IMR-90 (cell line): ENCODE data around the gene CCDC150. TPM values are rescaled to one million over a fixed set of nuclear protein-coding genes. Genes with fewer than 3 reads are reported as not detected.

Experiments used
- ATAC-seq: fragments of 200-7000 bp; cut with Tn5 transposase; 2 replicates; pipeline ENCODE4 v1.9.1; 2020; ENCODE audit warnings: low read depth, mild to moderate bottlenecking, moderate library complexity
- BruUV-seq: library from RNA; stranded (reverse); fragments of 400-500 nt; replicated peaks from 2 replicates; lab custom pipeline; 2021; lab: Mats Ljungman, UMichigan
- CTCF ChIA-PET: fragments of 300-600 bp; formaldehyde crosslinking; extraction: SDS; loops from one replicate; lab custom pipeline; 2021; ENCODE audit warnings: antibody characterized with exemption; lab: Yijun Ruan, JAX
- POLR2A ChIA-PET: fragments of 300-600 bp; sonication (Branson Sonifier 250); formaldehyde crosslinking; loops from one replicate; lab custom pipeline; 2022; ENCODE audit warnings: antibody characterized with exemption; ENCODE audit not compliant: unreplicated experiment; lab: Charles Lee
- DNase-seq: peaks from one replicate; pipeline ENCODE4 v3.0.0; 2013
- H2AFZ ChIP-seq: replicated peaks from 2 replicates; pipeline ENCODE3; 2013; ENCODE audit warnings: low read length, mild to moderate bottlenecking; ENCODE audit not compliant: poor library complexity
- H2AK5ac ChIP-seq: 2 replicates; pipeline ENCODE4 v1.6.1; 2013; ENCODE audit warnings: low read depth, low read length, inconsistent platforms
- H2AK9ac ChIP-seq: replicated peaks from 2 replicates; pipeline ENCODE3; 2013; ENCODE audit warnings: mild to moderate bottlenecking, low read depth, low read length, moderate library complexity; ENCODE audit not compliant: poor library complexity
- H2BK120ac ChIP-seq: 2 replicates; pipeline ENCODE4 v1.6.1; 2013; ENCODE audit warnings: low read depth, low read length, inconsistent platforms
- H2BK15ac ChIP-seq: 3 replicates; pipeline ENCODE4 v1.6.1; 2013; ENCODE audit warnings: low read depth, low read length, inconsistent platforms
- H2BK20ac ChIP-seq: 2 replicates; pipeline ENCODE4 v1.6.1; 2013; ENCODE audit warnings: low read depth, mild to moderate bottlenecking, inconsistent platforms, low read length, moderate library complexity
- H2BK5ac ChIP-seq: 2 replicates; pipeline ENCODE4 v1.6.1; 2013; ENCODE audit warnings: mild to moderate bottlenecking, low read depth, low read length, inconsistent platforms; ENCODE audit not compliant: poor library complexity, severe bottlenecking
- H3K14ac ChIP-seq: replicated peaks from 2 replicates; pipeline ENCODE4 v1.6.1; 2013; ENCODE audit warnings: low read depth, low read length, inconsistent platforms
- H3K18ac ChIP-seq: 2 replicates; pipeline ENCODE4 v1.6.1; 2013; ENCODE audit warnings: low read depth, low read length, control low read depth
- H3K23ac ChIP-seq: 2 replicates; pipeline ENCODE4 v1.6.1; 2013; ENCODE audit warnings: low read depth, low read length, inconsistent platforms
- H3K27ac ChIP-seq: 2 replicates; pipeline ENCODE4 v1.5.1; 2013; ENCODE audit warnings: mild to moderate bottlenecking, control low read depth, low read length; ENCODE audit not compliant: insufficient read depth
- H3K27me3 ChIP-seq: 2 replicates; pipeline ENCODE4 v1.6.1; 2013; ENCODE audit warnings: low read length; ENCODE audit not compliant: control insufficient read depth, insufficient read depth
- H3K36me3 ChIP-seq: 2 replicates; pipeline ENCODE4 v1.6.1; 2013; ENCODE audit warnings: low read length, mixed read lengths; ENCODE audit not compliant: control insufficient read depth, insufficient read depth
- H3K4ac ChIP-seq: 2 replicates; pipeline ENCODE4 v1.6.1; 2013; ENCODE audit warnings: low read depth, low read length, inconsistent platforms
- H3K4me1 ChIP-seq: 2 replicates; pipeline ENCODE4 v1.6.1; 2013; ENCODE audit warnings: low read length, mixed read lengths; ENCODE audit not compliant: control insufficient read depth, insufficient read depth
- H3K4me2 ChIP-seq: 2 replicates; pipeline ENCODE4 v1.6.1; 2013; ENCODE audit warnings: low read depth, mild to moderate bottlenecking, control low read depth, low read length, moderate library complexity
- H3K4me3 ChIP-seq: 2 replicates; pipeline ENCODE4 v1.5.1; 2013; ENCODE audit warnings: low read depth, mild to moderate bottlenecking, control low read depth, low read length, moderate library complexity; ENCODE audit not compliant: insufficient read depth
- H3K56ac ChIP-seq: 2 replicates; pipeline ENCODE4 v1.6.1; 2013; ENCODE audit warnings: low read length, inconsistent platforms; ENCODE audit not compliant: insufficient read depth; ENCODE audit errors: extremely low read depth
- H3K79me1 ChIP-seq, 2 experiments: 2 replicates each; pipeline ENCODE4 v1.6.1; 2013; ENCODE audit warnings: low read length in 2 of 2, inconsistent platforms in 1 of 2, low read depth in 1 of 2
- H3K9ac ChIP-seq: 2 replicates; pipeline ENCODE4 v1.6.1; 2013; ENCODE audit warnings: low read depth, low read length, control low read depth
- H3K9me1 ChIP-seq: 2 replicates; pipeline ENCODE4 v1.6.1; 2013; ENCODE audit warnings: low read length, inconsistent platforms; ENCODE audit not compliant: insufficient read depth
- H3K9me3 ChIP-seq: 2 replicates; pipeline ENCODE4 v1.6.1; 2013; ENCODE audit warnings: low read length; ENCODE audit not compliant: control insufficient read depth, insufficient read depth
- H4K20me1 ChIP-seq: 2 replicates; pipeline ENCODE4 v1.6.1; 2013; ENCODE audit warnings: low read length, inconsistent platforms; ENCODE audit not compliant: insufficient read depth
- H4K5ac ChIP-seq: 2 replicates; pipeline ENCODE4 v1.6.1; 2013; ENCODE audit warnings: mild to moderate bottlenecking, low read depth, low read length, control low read depth
- H4K8ac ChIP-seq, 2 experiments: 2 replicates each; pipeline ENCODE4 v1.6.1; 2013; ENCODE audit warnings: low read depth in 2 of 2, low read length in 2 of 2, control low read depth in 1 of 2, inconsistent platforms in 1 of 2
- H4K91ac ChIP-seq: 2 replicates; pipeline ENCODE4 v1.6.1; 2013; ENCODE audit warnings: low read depth, low read length, inconsistent platforms; ENCODE audit not compliant: insufficient read depth
- FOS ChIP-seq: fragments of 150-350 bp; IDR thresholded peaks from 2 replicates; pipeline ENCODE4 v1.6.1; 2016; ENCODE audit warnings: low read depth, low read length
- MAFK ChIP-seq: IDR thresholded peaks from 2 replicates; pipeline ENCODE4 v1.6.1; 2012; ENCODE audit warnings: low read depth, low read length, improper control_type of control experiment
- MAZ ChIP-seq: IDR thresholded peaks from 2 replicates; pipeline ENCODE4 v1.6.1; 2012; ENCODE audit warnings: low read depth, mild to moderate bottlenecking, low read length, improper control_type of control experiment, moderate library complexity, borderline replicate concordance
- RAD21 ChIP-seq: IDR thresholded peaks from 2 replicates; pipeline ENCODE4 v1.6.1; 2012; ENCODE audit warnings: low read length, improper control_type of control experiment
- RCOR1 ChIP-seq: IDR thresholded peaks from 2 replicates; pipeline ENCODE4 v1.6.1; 2012; ENCODE audit warnings: mild to moderate bottlenecking, low read length, improper control_type of control experiment; ENCODE audit not compliant: insufficient replicate concordance
- WGBS, 2 experiments: methylation state at CpG; one replicate each; pipeline versions ENCODE4 v1.1.5 to v1.1.7; 2013; ENCODE audit warnings: missing lambda C conversion rate in 2 of 2; ENCODE audit not compliant: insufficient read length in 1 of 2; ENCODE audit errors: extremely low coverage in 2 of 2; 5-methylcytosine and 5-hydroxymethylcytosine counted together
- dilution Hi-C: fragments of 300-500 bp; cut with HindIII; formaldehyde crosslinking; loops from one replicate; pipeline ENCODE4 v1.14.3; 2018; ENCODE audit warnings: low sequenced_read_pairs; ENCODE audit not compliant: unreplicated experiment
- in situ Hi-C: fragments of 300-500 bp; cut with MboI; formaldehyde crosslinking; loops from 3 replicates; pipeline ENCODE4 v1.14.3; 2019; ENCODE audit warnings: low sequenced_read_pairs, inconsistent platforms, mixed read lengths
- intact Hi-C: fragments of 100-400 bp; cut with micrococcal nuclease; formaldehyde crosslinking; loops from 2 replicates; pipeline ENCODE4 v1.10.0; 2022
- polyA plus RNA-seq, 3 experiments: library from polyadenylated mRNA; depleted of rRNA; stranded (reverse); fragments of >200 nt; gene quantifications; 2 replicates each; pipeline ENCODE4 v1.2.3, GENCODE V29; 2012; ENCODE audit warnings: low replicate concordance in 1 of 3
- total RNA-seq: library from RNA; depleted of rRNA; stranded (reverse); fragments of >200 nt; gene quantifications from 2 replicates; pipeline ENCODE4 v1.2.3, GENCODE V29; 2012

CCDC150 gene
- total and polyA plus RNA-seq, 2 of the 4 experiments (the other 2 are of a cell fraction): 3.8 to 4.3 TPM

DNA sequence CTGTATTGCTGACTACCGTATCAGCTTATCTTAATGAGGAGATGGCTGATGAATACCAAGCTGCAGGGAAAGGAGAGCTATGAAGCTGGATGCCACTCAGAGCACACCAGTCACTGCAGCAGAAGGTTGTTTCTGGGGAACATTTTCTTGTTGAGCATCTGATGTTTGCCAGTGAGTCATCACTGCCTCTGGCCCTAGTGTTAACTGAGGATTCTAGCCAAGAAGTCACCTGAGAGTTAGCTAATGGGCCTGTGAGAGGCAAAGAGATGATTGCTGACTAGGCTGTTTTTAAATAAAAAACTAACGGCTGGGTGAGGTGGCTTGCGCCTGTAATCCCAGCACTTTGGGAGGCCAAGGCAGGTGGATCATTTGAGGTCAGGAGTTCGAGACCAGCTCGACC lies 37.9 kb downstream of the CCDC150 start:
- no peak overlapping the region for H2BK20ac ChIP-seq
- H3K18ac ChIP-seq: no peak overlapping the region
- CTCF ChIA-PET: no interaction called here
- no peak overlapping the region for H2BK5ac ChIP-seq
- intact Hi-C loops (no loop called here), dilution Hi-C loops (no loop called here), in situ Hi-C loops (no loop called here)
- H2AK9ac ChIP-seq: no peak overlapping the region
- H3K4me3 ChIP-seq: no peak overlapping the region
- no peaks in the 10 kb centered on the region for H4K20me1 ChIP-seq
- H2AFZ ChIP-seq: no peak overlapping the region
- H3K4me2 ChIP-seq: no peak overlapping the region
- no peak overlapping the region for H3K14ac ChIP-seq
- no peaks in the 10 kb centered on the region for H3K9me3 ChIP-seq
- no CpG with 5 or more reads among the region's 5 CpGs for WGBS, 2 experiments
- no peaks in the 10 kb centered on the region for H3K36me3 ChIP-seq
- TF ChIP-seq MAFK (peak; percentile 93), FOS (0 out of 2 replicates have a peak, but pooled peaks have one; percentile 16), RCOR1 (no peak), RAD21 (no peak), MAZ (no peak)
- no peak overlapping the region for H3K23ac ChIP-seq
- peak; percentile 69 for ATAC-seq
- no peak overlapping the region for H3K27ac ChIP-seq
- no peak overlapping the region for H4K5ac ChIP-seq
- H3K4me1 ChIP-seq: no peaks in the 10 kb centered on the region
- no peaks in the 10 kb centered on the region for H3K79me1 ChIP-seq
- H3K9me1 ChIP-seq: no peaks in the 10 kb centered on the region
- no peak overlapping the region for H3K9ac ChIP-seq
- H3K56ac ChIP-seq: no peak overlapping the region
- no peak overlapping the region for H4K91ac ChIP-seq
- H2AK5ac ChIP-seq: no peak overlapping the region
- H2BK15ac ChIP-seq: no peak overlapping the region
- H3K27me3 ChIP-seq: no peaks in the 10 kb centered on the region
- H4K8ac ChIP-seq: no peak overlapping the region
- DNase-seq: peak; percentile 77
- H2BK120ac ChIP-seq: no peak overlapping the region
- POLR2A ChIA-PET: no interaction called here
- BruUV-seq: no TSS peak
- no peak overlapping the region for H3K4ac ChIP-seq
